ENCODE measurements around the gene NOP56. TPM values are rescaled to one million over a fixed set of nuclear protein-coding genes. Genes with fewer than 3 reads are reported as not detected.

The NOP56 gene
- total and polyA plus RNA-seq, 2 of the 8 experiments (the other 6 are each of a cell fraction or from before 2014, with no cell fraction given): 391 to 677 TPM

DNA sequence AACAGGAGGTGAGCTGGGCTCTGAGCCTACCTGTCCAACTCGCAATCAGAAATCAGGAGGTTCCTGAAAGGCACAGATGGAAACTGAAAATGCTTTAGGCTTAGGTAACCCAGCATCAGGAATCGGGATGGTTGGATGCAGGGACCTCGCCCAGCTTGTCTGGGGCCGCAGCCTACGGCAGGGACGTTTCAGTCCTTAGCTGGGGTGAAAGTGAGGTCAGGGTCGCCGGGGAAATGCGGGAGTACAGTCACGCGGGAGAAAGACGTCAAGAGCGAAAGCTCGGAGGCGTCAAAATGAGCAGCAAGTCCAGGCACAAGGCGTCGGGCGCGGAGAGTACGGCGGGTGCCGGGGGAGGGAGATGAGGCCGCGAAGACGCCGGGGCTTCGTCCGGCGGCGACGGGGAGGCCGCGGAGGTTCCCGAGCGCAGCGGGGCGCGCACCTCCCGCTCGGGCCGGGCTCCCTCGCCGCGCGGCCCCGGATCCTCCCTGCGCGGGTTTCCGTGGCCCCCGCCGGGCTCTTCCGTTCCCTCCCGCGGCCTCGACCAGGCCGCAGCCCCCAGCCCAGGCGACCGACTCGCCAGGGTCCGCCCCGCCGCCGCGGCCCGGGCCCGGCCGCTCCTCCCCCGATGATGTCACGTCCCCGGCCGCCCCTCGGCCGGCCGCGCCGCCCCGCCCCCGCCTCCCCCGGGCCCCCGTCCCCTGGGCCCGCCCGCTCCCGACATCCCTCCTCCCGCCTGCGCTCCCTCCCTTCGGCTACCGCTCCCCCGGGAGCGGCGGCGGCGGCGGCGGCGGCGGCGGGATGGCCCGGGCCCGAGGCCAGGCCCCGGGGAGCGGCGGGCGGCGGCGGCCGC lies 39.8 kb downstream of the NOP56 start, which contains the start of gene EBF4:
TSS of gene EBF4 (plus strand) at position 745 of the 850 bp plus-strand sequence. CDS start 866 bp downstream, outside the sequence.
- peaks cover 3 to 29% (median 11%) of the 10 kb centered on the region in 4 experiments for H3K4me1 ChIP-seq (replicated peaks in 1 of 4; ENCODE audit: control insufficient read depth in 3 of 4, insufficient read depth in 4 of 4, low read length in 3 of 4)
- DNase-seq (ENCODE audit: low read depth in 1 of 2, low spot score in 2 of 2) (peak in 1 of 2 experiments; percentile 64), FAIRE-seq (no peak)
- H4K5ac ChIP-seq (ENCODE audit: insufficient read length, low read depth, low read length): no peak within 1 kb of the TSS
- no peak within 1 kb of the TSS for H4K91ac ChIP-seq (replicated peaks; ENCODE audit: insufficient read length, low read length)
- H2AFZ ChIP-seq (ENCODE audit: low read length): no peak within 1 kb of the TSS; the same call in 1 of the 2 replicates
- peak within 1 kb of the TSS; percentile 30 for H4K8ac ChIP-seq (ENCODE audit: extremely low read depth, insufficient read depth, low read length)
- H3K4ac ChIP-seq (replicated peaks; ENCODE audit: insufficient read length, low read depth, low read length): no peak within 1 kb of the TSS
- no peaks in the 10 kb centered on the region for H3K9me3 ChIP-seq (ENCODE audit: insufficient read depth in 2 of 2, low read depth in 1 of 2, low read length in 1 of 2)
- H3K18ac ChIP-seq (ENCODE audit: extremely low read depth, low read length): peak within 1 kb of the TSS; percentile 19; the same call in 1 of the 2 replicates
- H3K9ac ChIP-seq (replicated peaks in 1 of 4; ENCODE audit: extremely low read depth in 1 of 4, low read depth in 3 of 4, low read length in 3 of 4): no peak within 1 kb of the TSS
- no peak within 1 kb of the TSS for H2BK5ac ChIP-seq (ENCODE audit: low read depth, low read length)
- H2BK12ac ChIP-seq (ENCODE audit: low read depth, low read length): peak within 1 kb of the TSS; percentile 50; the same call in 1 of the 2 replicates
- no peaks in the 10 kb centered on the region; a peak in 1 of 8 replicates for H3K36me3 ChIP-seq (ENCODE audit: control insufficient read depth in 2 of 4, insufficient read depth in 4 of 4, low read length in 3 of 4)
- H2BK15ac ChIP-seq (ENCODE audit: low read length): peak within 1 kb of the TSS; percentile 81; the same call in 1 of the 2 replicates
- ChIA-PET POLR2A (ENCODE audit: partially characterized antibody) (interaction anchor here (0.7 to 1.8 kb wide), 2 partner anchors 17 to 168 kb away, joined by 3 to 5 read pairs; no protein-coding TSS in a partner anchor), CTCF (ENCODE audit: partially characterized antibody) (interaction anchor here (1.2 to 9.2 kb wide), 6 partner anchors 12 to 60 kb away, joined by 3 to 151 read pairs (median 4); no protein-coding TSS in a partner anchor)
- H3K27ac ChIP-seq (ENCODE audit: low read depth, low read length): no peak within 1 kb of the TSS
- H3K79me1 ChIP-seq (ENCODE audit: low read depth, low read length): no peaks in the 10 kb centered on the region
- no peaks in the 10 kb centered on the region for H3K79me2 ChIP-seq (ENCODE audit: control insufficient read depth in 1 of 2, insufficient read depth in 2 of 2, low read length in 2 of 2)
- peak within 1 kb of the TSS; percentile 68 to 70 for H3K4me2 ChIP-seq (ENCODE audit: insufficient read depth in 1 of 2, low read depth in 2 of 2, low read length in 2 of 2)
- peak within 1 kb of the TSS; percentile 21 to 55 (median 31) for H3K4me3 ChIP-seq (ENCODE audit: extremely low read depth in 1 of 4, insufficient read depth in 2 of 4, low read depth in 3 of 4, low read length in 4 of 4)
- peaks cover 3% of the 10 kb centered on the region; the same call in 1 of the 2 replicates for H3K23me2 ChIP-seq (ENCODE audit: low read depth, low read length)
- no peak within 1 kb of the TSS for H2BK120ac ChIP-seq (replicated peaks; ENCODE audit: low read depth, low read length)
- no peak within 1 kb of the TSS for H2BK20ac ChIP-seq (ENCODE audit: low read length)
- no peak within 1 kb of the TSS for H3K14ac ChIP-seq (ENCODE audit: insufficient read length)
- H3K56ac ChIP-seq (replicated peaks; ENCODE audit: insufficient read length, low read depth, low read length): no peak within 1 kb of the TSS
- peaks cover 5 to 9% of the 10 kb centered on the region in 2 experiments for H4K20me1 ChIP-seq (replicated peaks in 1 of 2; ENCODE audit: control insufficient read depth in 1 of 2, insufficient read depth in 2 of 2, low read length in 2 of 2)
- 8% methylated on average over 33 of the region's 106 CpGs; no CpG with 5 or more reads in 1 of the 2 experiments for WGBS, 2 experiments (ENCODE audit: extremely low coverage in 1 of 2, insufficient coverage in 1 of 2, insufficient read length in 1 of 2, insufficient replicate concordance in 2 of 2, low coverage in 1 of 2, low lambda C conversion rate in 2 of 2, missing lambda C conversion rate in 1 of 2)
- no peak within 1 kb of the TSS for H3K23ac ChIP-seq (ENCODE audit: insufficient read length)
- peaks cover 54 to 83% (median 78%) of the 10 kb centered on the region in 4 experiments for H3K27me3 ChIP-seq (replicated peaks in 1 of 4; ENCODE audit: control insufficient read depth in 3 of 4, extremely low read depth in 1 of 4, insufficient read depth in 3 of 4, low read length in 3 of 4)
- H2AK5ac ChIP-seq (ENCODE audit: low read depth, low read length): peak within 1 kb of the TSS; percentile 53; the same call in 1 of the 2 replicates
- TF ChIP-seq SUZ12 (IDR thresholded peaks at IDR 0.05; ENCODE audit: low read length) (peak; percentile 93), ZNF274 (IDR thresholded peaks at IDR 0.05; ENCODE audit: borderline replicate concordance, extremely low read depth, low read length) (no peak), CTBP2 (IDR thresholded peaks at IDR 0.05; ENCODE audit: borderline replicate concordance, insufficient read depth, insufficient read length, low read length) (no peak), JUND (IDR thresholded peaks at IDR 0.05; ENCODE audit: low read length) (no peak), FOSL1 (IDR thresholded peaks at IDR 0.05; ENCODE audit: insufficient read depth, low read depth, low read length) (no peak), SRF (IDR thresholded peaks at IDR 0.05; ENCODE audit: low read depth, low read length) (no peak), SP4 (IDR thresholded peaks at IDR 0.05; ENCODE audit: low read length) (no peak)
- TF ChIP-seq, protein P1, sequence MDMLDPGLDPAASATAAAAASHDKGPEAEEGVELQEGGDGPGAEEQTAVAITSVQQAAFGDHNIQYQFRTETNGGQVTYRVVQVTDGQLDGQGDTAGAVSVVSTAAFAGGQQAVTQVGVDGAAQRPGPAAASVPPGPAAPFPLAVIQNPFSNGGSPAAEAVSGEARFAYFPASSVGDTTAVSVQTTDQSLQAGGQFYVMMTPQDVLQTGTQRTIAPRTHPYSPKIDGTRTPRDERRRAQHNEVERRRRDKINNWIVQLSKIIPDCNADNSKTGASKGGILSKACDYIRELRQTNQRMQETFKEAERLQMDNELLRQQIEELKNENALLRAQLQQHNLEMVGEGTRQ (IDR thresholded peaks at IDR 0.05; ENCODE audit: low read length): no peak
